Activated naive CD4-positive, alpha-beta T cell treated with anti-CD3 and anti-CD28 coated beads for 36 hours (primary cell): Measurements from ENCODE around the gene ERBB4. TPM values are rescaled to one million over a fixed set of nuclear protein-coding genes. Genes with fewer than 3 reads are reported as not detected.

Experiments used
- CTCF ChIA-PET: fragments of 350-600 bp; sonication (Branson Sonifier 250); formaldehyde crosslinking; loops from one replicate; lab custom pipeline; 2021; ENCODE audit warnings: antibody characterized with exemption; lab: Charles Lee
- DNase-seq: peaks from one replicate; pipeline ENCODE4 v3.0.0-alpha.2; 2020
- H3K27ac Mint-ChIP-seq: one replicate; pipeline ENCODE4 v1.8.0; 2021; ENCODE audit warnings: mild to moderate bottlenecking, mixed read lengths
- H3K27me3 Mint-ChIP-seq: one replicate; pipeline ENCODE4 v1.8.0; 2021; ENCODE audit warnings: low read depth, mixed read lengths
- H3K36me3 Mint-ChIP-seq: one replicate; pipeline ENCODE4 v1.8.0; 2021; ENCODE audit warnings: low read depth, mixed read lengths
- H3K4me1 Mint-ChIP-seq: one replicate; pipeline ENCODE4 v1.8.0; 2021; ENCODE audit warnings: low read depth, mixed read lengths
- H3K4me3 Mint-ChIP-seq: one replicate; pipeline ENCODE4 v1.8.0; 2021; ENCODE audit warnings: mild to moderate bottlenecking, moderate library complexity, mixed read lengths
- H3K9me3 Mint-ChIP-seq: one replicate; pipeline ENCODE4 v1.8.0; 2021; ENCODE audit warnings: mixed read lengths
- intact Hi-C: fragments of 100-400 bp; cut with micrococcal nuclease; formaldehyde crosslinking; loops from one replicate; pipeline ENCODE4 v1.15.1; 2023
- total RNA-seq, 2 experiments: library from RNA; stranded (reverse); gene quantifications; one replicate each; pipeline ENCODE4 v1.2.3, GENCODE V29; 2021

ERBB4 gene
- total RNA-seq, 2 experiments from 2014 or later, result not detected

DNA sequence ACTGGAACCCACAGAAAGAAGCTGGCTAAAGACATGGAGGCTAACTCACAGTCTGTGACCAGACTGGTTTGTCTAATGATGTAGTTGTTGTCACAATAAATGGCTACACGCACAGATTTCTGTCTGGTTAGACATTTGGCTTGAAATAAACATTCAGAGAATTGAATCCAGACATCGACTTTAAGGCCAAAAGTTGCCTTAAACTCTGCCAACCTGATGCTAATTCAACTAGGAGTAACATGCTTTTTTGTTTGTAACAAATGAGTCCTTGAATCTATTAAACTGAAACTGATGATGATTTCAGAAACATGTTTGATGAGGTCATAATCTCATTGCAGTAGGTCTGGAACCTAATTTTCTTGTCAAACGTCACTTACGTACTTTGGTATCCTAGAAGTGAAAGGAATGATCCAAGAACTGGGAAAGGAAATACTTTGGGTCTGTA is 123.8 kb downstream of the ERBB4 start:
- Mint-ChIP-seq H3K9me3 (no peaks in the 10 kb centered on the region), H3K27ac (no peak overlapping the region), H3K4me1 (no peaks in the 10 kb centered on the region), H3K4me3 (no peak overlapping the region), H3K36me3 (no peaks in the 10 kb centered on the region), H3K27me3 (no peaks in the 10 kb centered on the region)
- CTCF ChIA-PET, result no interaction called here
- DNase-seq, result no peak
- intact Hi-C loops, result no loop called here

DNA sequence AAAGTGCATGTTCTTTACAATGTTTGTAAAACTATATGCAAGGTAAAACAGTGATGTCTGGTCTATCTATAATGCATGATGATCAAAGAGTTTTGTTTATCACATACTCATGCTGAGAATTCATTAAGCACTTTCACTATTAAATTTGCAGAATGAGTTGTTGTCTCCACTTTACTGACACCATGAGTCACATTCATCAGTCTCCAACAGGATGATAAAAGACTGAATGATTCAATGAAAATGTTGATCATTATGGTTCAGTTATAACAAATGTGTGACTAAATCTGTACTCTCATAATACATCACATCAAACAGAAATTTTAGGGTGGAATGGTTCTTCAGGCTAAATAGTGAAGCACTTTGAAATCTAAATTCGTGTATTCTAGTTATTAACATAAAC is 129.0 kb downstream of the ERBB4 start:
- Mint-ChIP-seq H3K4me1 (no peaks in the 10 kb centered on the region), H3K36me3 (no peaks in the 10 kb centered on the region), H3K9me3 (peaks cover 7% of the 10 kb centered on the region), H3K27ac (no peak overlapping the region), H3K4me3 (no peak overlapping the region), H3K27me3 (no peaks in the 10 kb centered on the region)
- intact Hi-C loops, result no loop called here
- DNase-seq, result no peak
- CTCF ChIA-PET, result no interaction called here

DNA sequence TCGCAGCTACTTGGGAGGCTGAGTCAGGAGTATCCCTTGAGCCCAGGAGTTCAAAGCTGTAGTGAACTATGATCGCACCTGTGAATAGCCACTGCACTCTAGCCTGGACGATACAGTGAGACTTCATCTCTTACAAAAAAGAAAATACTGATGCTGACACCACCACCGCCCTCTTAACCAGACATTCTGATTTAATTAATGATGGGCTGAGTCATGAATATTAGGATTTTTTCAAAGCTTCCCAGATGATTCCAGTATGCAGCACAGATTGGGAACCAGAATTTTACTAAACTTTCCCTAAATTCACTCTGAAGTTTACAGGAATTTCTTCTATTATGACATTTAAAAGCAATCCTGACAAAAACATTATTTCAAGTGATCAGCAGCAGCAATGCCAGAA is 130.1 kb downstream of the ERBB4 start:
- Mint-ChIP-seq H3K9me3 (peaks cover 8% of the 10 kb centered on the region), H3K4me1 (no peaks in the 10 kb centered on the region), H3K27me3 (no peaks in the 10 kb centered on the region), H3K4me3 (no peak overlapping the region), H3K36me3 (no peaks in the 10 kb centered on the region), H3K27ac (no peak overlapping the region)
- no peak for DNase-seq
- CTCF ChIA-PET, result no interaction called here
- intact Hi-C loops, result no loop called here

DNA sequence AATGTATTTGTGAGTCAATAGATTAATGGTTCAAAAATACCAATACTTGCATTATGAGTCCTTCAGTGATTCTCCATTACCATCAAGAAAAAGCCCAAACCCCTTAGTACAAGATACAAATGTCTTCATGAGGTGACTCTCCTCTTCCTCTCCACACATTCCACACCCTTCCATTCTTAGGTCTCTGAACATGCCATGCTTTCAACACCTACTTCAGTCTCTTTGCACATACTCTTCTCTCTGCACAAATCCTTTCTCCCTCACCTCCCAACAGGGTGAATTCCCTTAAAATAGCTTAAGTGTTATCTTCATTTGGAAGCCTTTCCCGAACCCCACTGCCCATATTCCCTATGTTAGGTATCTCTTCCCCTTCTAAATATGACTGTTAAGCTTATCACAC is 131.9 kb downstream of the ERBB4 start:
- no peaks in the 10 kb centered on the region for H3K36me3 Mint-ChIP-seq
- no peaks in the 10 kb centered on the region for H3K4me1 Mint-ChIP-seq
- no peaks in the 10 kb centered on the region for H3K27me3 Mint-ChIP-seq
- CTCF ChIA-PET, result no interaction called here
- DNase-seq, result no peak
- no peak overlapping the region for H3K27ac Mint-ChIP-seq
- intact Hi-C loops, result no loop called here
- H3K9me3 Mint-ChIP-seq, result peaks cover 10% of the 10 kb centered on the region
- no peak overlapping the region for H3K4me3 Mint-ChIP-seq

DNA sequence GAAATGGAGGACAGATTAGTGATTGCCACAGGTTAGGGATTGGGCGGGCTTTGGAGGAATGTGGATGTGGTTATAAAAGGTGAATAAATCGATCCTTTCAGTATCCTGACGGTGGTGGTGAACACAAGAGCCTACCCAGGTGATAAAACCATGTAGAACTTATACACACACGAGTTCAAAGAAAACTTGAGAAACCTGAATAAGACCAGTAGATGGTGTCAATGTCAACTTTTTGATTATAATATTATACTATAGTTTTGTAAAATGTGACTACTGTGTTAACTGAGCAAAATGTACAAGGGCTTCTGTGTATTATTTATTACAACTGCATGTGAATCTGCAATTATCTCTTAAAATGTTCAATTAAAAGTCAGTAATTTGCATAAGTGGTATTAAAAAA is 136.3 kb downstream of the ERBB4 start:
- Mint-ChIP-seq H3K27ac (no peak overlapping the region), H3K36me3 (no peaks in the 10 kb centered on the region), H3K4me3 (no peak overlapping the region), H3K9me3 (peaks cover 12% of the 10 kb centered on the region), H3K27me3 (no peaks in the 10 kb centered on the region), H3K4me1 (no peaks in the 10 kb centered on the region)
- DNase-seq, result no peak
- CTCF ChIA-PET, result no interaction called here
- intact Hi-C loops, result no loop called here

DNA sequence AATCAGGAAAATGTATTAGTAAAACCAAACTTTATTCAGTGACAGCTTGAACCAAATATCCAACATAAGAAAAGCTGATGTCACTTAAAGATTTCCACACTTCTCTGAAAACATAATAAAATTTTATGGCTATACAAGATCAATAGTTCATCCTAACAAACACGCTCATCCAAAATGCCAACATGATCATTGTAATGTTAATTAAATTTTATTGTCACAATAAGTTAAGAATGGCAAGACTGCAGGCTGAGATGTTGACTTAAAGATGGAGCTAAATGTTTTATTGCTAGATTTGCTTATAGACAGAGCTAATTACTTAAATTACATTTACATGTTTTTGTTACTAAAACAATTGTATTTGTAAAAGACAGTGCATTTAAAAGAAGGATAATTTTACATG is 140.3 kb downstream of the ERBB4 start:
- Mint-ChIP-seq H3K27me3 (no peaks in the 10 kb centered on the region), H3K4me3 (no peak overlapping the region), H3K9me3 (peaks cover 4% of the 10 kb centered on the region), H3K36me3 (no peaks in the 10 kb centered on the region), H3K27ac (no peak overlapping the region), H3K4me1 (no peaks in the 10 kb centered on the region)
- no peak for DNase-seq
- CTCF ChIA-PET, result no interaction called here
- intact Hi-C loops, result no loop called here

DNA sequence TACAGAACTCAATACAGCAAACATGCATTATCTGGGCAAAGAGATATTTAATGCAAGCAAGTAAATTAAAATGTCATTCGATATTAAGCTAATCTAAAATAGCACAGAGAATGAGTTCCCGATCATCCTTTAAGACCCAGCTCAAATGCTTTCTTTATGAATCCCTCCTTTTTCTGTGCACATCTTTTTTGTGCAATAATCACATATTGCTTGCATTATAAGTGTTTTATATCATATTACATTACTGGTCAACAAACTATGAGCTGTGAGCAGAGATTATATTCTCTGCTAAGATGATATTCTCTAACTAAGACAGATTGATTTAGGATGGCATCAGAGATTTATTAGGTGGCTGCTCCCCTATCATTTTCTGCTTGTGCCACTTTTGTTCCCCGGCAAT is 146.1 kb downstream of the ERBB4 start:
- no peaks in the 10 kb centered on the region for H3K36me3 Mint-ChIP-seq
- CTCF ChIA-PET, result no interaction called here
- H3K4me3 Mint-ChIP-seq, result no peak overlapping the region
- no peak for DNase-seq
- H3K4me1 Mint-ChIP-seq, result no peaks in the 10 kb centered on the region
- H3K9me3 Mint-ChIP-seq, result peaks cover 2% of the 10 kb centered on the region
- intact Hi-C loops, result no loop called here
- no peaks in the 10 kb centered on the region for H3K27me3 Mint-ChIP-seq
- H3K27ac Mint-ChIP-seq, result no peak overlapping the region

DNA sequence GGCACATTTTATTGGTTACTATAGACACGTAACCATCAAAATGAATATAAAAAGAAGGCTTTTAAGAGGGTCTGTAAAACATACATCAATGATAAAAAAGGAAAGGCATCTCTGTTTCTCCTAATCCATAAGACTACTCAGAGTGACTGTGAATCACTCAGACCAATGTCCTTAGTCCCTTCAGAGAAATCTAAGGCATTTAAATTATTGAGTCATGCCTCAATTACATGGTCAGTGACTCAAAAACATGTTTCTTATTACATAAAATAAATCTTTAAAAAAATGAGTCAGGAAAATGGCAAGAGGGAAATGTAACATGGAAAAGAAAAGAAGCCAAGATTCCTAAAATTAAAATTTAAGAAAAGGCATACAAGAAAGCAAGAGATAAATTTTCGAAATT is 146.6 kb downstream of the ERBB4 start:
- H3K27ac Mint-ChIP-seq, result no peak overlapping the region
- H3K27me3 Mint-ChIP-seq, result no peaks in the 10 kb centered on the region
- no peaks in the 10 kb centered on the region for H3K4me1 Mint-ChIP-seq
- no peaks in the 10 kb centered on the region for H3K36me3 Mint-ChIP-seq
- DNase-seq, result no peak
- CTCF ChIA-PET, result no interaction called here
- no peak overlapping the region for H3K4me3 Mint-ChIP-seq
- H3K9me3 Mint-ChIP-seq, result peaks cover 2% of the 10 kb centered on the region
- intact Hi-C loops, result no loop called here

DNA sequence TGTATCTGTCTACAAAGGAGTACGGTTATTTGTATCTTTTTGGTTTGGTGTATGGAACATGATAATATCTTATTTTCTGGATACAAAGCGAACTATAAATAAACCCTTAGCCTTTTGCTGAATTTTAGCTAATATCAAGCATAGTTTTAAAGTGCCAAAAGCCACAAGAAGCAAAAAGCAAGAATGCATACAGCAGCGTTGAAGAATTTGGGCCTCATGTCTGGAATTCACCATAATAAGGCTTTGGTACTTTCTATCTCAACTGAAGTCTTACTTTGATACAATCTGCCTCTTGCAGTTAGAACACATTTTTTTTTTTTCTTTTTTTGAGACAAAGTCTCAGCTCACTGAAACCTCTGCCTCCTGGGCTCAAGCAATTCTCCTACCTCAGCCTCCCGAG is 151.5 kb downstream of the ERBB4 start:
- DNase-seq, result no peak
- no peaks in the 10 kb centered on the region for H3K27me3 Mint-ChIP-seq
- CTCF ChIA-PET, result no interaction called here
- no peaks in the 10 kb centered on the region for H3K36me3 Mint-ChIP-seq
- no peaks in the 10 kb centered on the region for H3K4me1 Mint-ChIP-seq
- no peaks in the 10 kb centered on the region for H3K9me3 Mint-ChIP-seq
- no peak overlapping the region for H3K27ac Mint-ChIP-seq
- intact Hi-C loops, result no loop called here
- no peak overlapping the region for H3K4me3 Mint-ChIP-seq

DNA sequence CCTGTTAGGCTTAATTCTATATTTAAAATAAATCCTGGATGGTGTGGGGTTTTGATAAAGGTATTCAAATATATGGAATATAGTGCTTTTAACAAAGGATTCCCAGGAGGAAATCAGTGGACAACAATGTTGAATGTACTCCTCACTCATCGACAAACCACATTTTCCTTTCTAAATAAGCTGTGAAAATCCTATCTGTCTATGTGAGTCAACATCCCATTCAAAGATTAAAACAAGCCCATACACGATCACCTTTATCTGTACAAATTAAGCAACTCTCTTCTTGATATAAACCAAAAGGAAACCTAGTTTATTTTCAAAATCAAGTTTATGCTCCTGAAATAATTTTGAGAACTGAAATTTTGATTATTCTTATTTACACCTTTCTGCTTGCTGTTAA is 153.4 kb downstream of the ERBB4 start:
- CTCF ChIA-PET, result no interaction called here
- Mint-ChIP-seq H3K36me3 (no peaks in the 10 kb centered on the region), H3K9me3 (no peaks in the 10 kb centered on the region), H3K27me3 (no peaks in the 10 kb centered on the region), H3K4me1 (no peaks in the 10 kb centered on the region), H3K4me3 (no peak overlapping the region), H3K27ac (no peak overlapping the region)
- DNase-seq, result no peak
- intact Hi-C loops, result no loop called here

DNA sequence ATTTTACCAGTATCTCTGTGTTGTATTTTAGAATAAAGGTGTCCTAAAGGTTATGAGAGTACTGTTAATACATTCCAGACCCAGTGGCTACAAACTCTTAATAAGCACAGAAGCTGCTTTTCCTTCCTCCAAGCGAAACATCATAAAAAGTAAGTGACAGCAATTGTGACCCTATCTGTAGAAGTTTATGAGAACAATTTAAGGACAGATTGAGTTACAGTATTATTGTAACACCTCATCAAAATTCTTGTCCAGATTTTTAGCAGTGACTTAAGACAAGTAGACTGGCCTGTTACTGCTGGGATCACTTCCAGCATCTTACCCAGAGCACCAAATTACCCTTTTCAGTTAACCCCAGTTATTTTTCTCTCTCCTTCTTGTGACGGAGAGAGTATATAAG is 154.6 kb downstream of the ERBB4 start:
- H3K9me3 Mint-ChIP-seq, result no peaks in the 10 kb centered on the region
- intact Hi-C loops, result no loop called here
- no peak overlapping the region for H3K4me3 Mint-ChIP-seq
- H3K27ac Mint-ChIP-seq, result no peak overlapping the region
- CTCF ChIA-PET, result no interaction called here
- no peaks in the 10 kb centered on the region for H3K27me3 Mint-ChIP-seq
- no peak for DNase-seq
- H3K36me3 Mint-ChIP-seq, result no peaks in the 10 kb centered on the region
- H3K4me1 Mint-ChIP-seq, result no peaks in the 10 kb centered on the region

DNA sequence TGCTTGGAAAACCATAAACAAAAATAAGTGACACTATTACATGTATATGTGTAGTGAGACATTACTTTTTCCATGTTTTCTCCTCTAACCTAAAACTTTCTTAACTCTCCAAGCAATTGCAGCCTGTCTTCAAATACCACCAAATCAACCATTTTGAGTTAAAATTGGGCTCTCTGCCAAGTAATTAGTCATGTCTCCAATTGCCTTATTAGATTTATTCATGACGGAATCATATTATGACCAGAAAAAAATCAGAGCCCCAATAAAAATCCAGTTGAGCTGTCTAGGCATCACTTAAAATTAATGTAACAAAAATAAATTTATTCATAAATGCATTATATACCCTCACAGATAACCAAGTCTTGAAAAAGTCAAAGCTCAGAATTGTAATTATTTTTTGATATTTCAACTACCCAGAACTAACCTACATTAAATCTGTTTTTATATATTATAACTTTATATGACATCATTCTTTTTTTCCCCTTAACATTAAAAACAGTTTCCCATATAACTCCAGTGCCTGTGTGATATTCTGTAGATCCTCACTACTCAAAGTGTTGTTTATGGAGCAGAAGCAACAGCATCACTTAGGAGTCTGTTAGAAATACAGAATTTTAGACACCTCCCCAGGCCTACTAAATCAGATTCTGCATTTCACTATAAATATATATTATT is 157.0 kb downstream of the ERBB4 start:
- no peaks in the 10 kb centered on the region for H3K27me3 Mint-ChIP-seq
- H3K9me3 Mint-ChIP-seq, result no peaks in the 10 kb centered on the region
- no peaks in the 10 kb centered on the region for H3K4me1 Mint-ChIP-seq
- intact Hi-C loops, result no loop called here
- H3K27ac Mint-ChIP-seq, result no peak overlapping the region
- CTCF ChIA-PET, result no interaction called here
- DNase-seq, result no peak
- H3K4me3 Mint-ChIP-seq, result no peak overlapping the region
- no peaks in the 10 kb centered on the region for H3K36me3 Mint-ChIP-seq

DNA sequence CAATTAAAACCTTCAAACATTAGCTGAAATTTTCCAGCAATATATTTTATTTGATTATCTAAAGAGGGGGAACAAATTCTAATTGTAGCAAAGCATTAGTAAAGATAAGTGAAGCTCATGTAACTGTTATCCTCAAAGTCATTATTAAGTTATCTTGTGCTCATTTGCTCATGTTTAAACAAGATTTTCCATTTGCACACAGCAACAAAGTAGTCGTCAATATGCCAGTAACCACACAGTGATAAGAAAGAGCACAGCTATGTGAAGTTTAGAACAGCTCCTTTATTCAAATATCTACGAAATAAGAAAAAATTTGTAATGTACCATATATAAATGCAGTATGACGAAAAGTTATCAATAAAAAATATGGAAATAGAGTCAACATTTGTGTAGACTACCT is 159.5 kb downstream of the ERBB4 start:
- Mint-ChIP-seq H3K4me1 (no peaks in the 10 kb centered on the region), H3K27ac (no peak overlapping the region), H3K36me3 (no peaks in the 10 kb centered on the region), H3K4me3 (no peak overlapping the region), H3K9me3 (no peaks in the 10 kb centered on the region), H3K27me3 (no peaks in the 10 kb centered on the region)
- DNase-seq, result no peak
- CTCF ChIA-PET, result no interaction called here
- intact Hi-C loops, result no loop called here
